ENCODE data around the gene NHSL2. TPM values are rescaled to one million over a fixed set of nuclear protein-coding genes. Genes with fewer than 3 reads are reported as not detected.

Gene NHSL2
- total and polyA plus RNA-seq, 2 of the 13 experiments (the other 11 are each of a cell fraction or from before 2014, with no cell fraction given), result not detected

- Histone ChIP-seq H3K27me3 (ENCODE audit: control insufficient read depth in 1 of 2, insufficient read depth in 2 of 2, low read length in 2 of 2) (no peaks in the 10 kb centered on the region), H3K4me2 (ENCODE audit: low read depth, low read length) (no peak overlapping the region), H3K27ac (ENCODE audit: extremely low read length, insufficient read depth, low read length) (no peak overlapping the region), H3K9me3 (ENCODE audit: low read length) (no peaks in the 10 kb centered on the region), H4K20me1 (ENCODE audit: insufficient read depth, low read length) (no peaks in the 10 kb centered on the region), H3K9ac (ENCODE audit: insufficient read depth, low read depth, low read length) (no peak overlapping the region), H3K4me3 (replicated peaks in 1 of 3; ENCODE audit: insufficient read depth in 1 of 3, low read depth in 2 of 3, low read length in 3 of 3) (no peak overlapping the region), H2AFZ (ENCODE audit: low read length) (no peak overlapping the region), H3K79me2 (ENCODE audit: insufficient read depth, low read length) (no peaks in the 10 kb centered on the region), H3K4me1 (ENCODE audit: insufficient read depth, low read length) (no peaks in the 10 kb centered on the region), H3K36me3 (replicated peaks in 1 of 2; ENCODE audit: control insufficient read depth in 1 of 2, insufficient read depth in 2 of 2, low read length in 2 of 2) (no peaks in the 10 kb centered on the region)
- DNase-seq (ENCODE audit: low spot score) (no peak), ATAC-seq (no peak), FAIRE-seq (no peak)
- TF ChIP-seq ZBTB43 (CRISPR knock-in tag; conservative IDR thresholded peaks at IDR 0.05) (no peak), POLR2AphosphoS5 (IDR thresholded peaks at IDR 0.05; ENCODE audit: low read depth, low read length) (no peak), ZNF766 (CRISPR knock-in tag; IDR thresholded peaks at IDR 0.05; ENCODE audit: borderline replicate concordance) (no peak), NFRKB (IDR thresholded peaks at IDR 0.05) (no peak), PHF20 (CRISPR knock-in tag; IDR thresholded peaks at IDR 0.05) (no peak), SP140L (CRISPR knock-in tag; IDR thresholded peaks at IDR 0.05; ENCODE audit: borderline replicate concordance) (no peak), ZBTB37 (CRISPR knock-in tag; IDR thresholded peaks at IDR 0.05) (no peak), SP2 (CRISPR knock-in tag; IDR thresholded peaks at IDR 0.05) (no peak), RBAK (CRISPR knock-in tag; IDR thresholded peaks at IDR 0.05) (no peak), JARID2 (CRISPR knock-in tag; IDR thresholded peaks at IDR 0.05; ENCODE audit: insufficient replicate concordance) (no peak), ZNF205 (CRISPR knock-in tag; IDR thresholded peaks at IDR 0.05) (no peak), ZNF800 (CRISPR knock-in tag; IDR thresholded peaks at IDR 0.05) (no peak), ZNF619 (CRISPR knock-in tag; IDR thresholded peaks at IDR 0.05) (no peak), KDM5B (CRISPR knock-in tag; IDR thresholded peaks at IDR 0.05; ENCODE audit: borderline replicate concordance) (no peak)
- ChIA-PET CTCF (ENCODE audit: low intra/inter-chr PET ratio, low total read pairs) (no interaction called here), POLR2A (no interaction called here)
- 3% methylated on average over 2 of the region's 2 CpGs for WGBS (ENCODE audit: low lambda C conversion rate)
- intact Hi-C loops (cut with micrococcal nuclease; ENCODE audit: unreplicated experiment), result no loop called here
- BruUV-seq (replicated peaks), result no TSS peak
- in situ Hi-C loops (cut with HindIII; ENCODE audit: extremely low pct_ligation_motif_present, low pct_unique_long_range_greater_than_20kb), result loop anchor here (10.0 kb wide), 1 partner anchor 134 kb away; no protein-coding TSS in a partner anchor
Measured at GRCh38 chrX:71990518-71990917, 79.9 kb downstream of the NHSL2 start.

Data from HepG2 (cell line).